GM12875 (cell line): ENCODE data around the gene TOMM6.

Source experiments
- H3K4me3 ChIP-seq: one replicate; pipeline ENCODE4 v1.5.1; 2011; ENCODE audit warnings: low read depth, low read length, control low read depth
- TF ChIP-seq, protein P1 (sequence below): IDR thresholded peaks from 2 replicates; pipeline ENCODE4 v1.5.1; 2011; ENCODE audit warnings: low read depth, mild to moderate bottlenecking, control low read depth, inconsistent platforms, low read length, moderate library complexity, borderline replicate concordance; ENCODE audit not compliant: insufficient read depth

TOMM6 gene

DNA sequence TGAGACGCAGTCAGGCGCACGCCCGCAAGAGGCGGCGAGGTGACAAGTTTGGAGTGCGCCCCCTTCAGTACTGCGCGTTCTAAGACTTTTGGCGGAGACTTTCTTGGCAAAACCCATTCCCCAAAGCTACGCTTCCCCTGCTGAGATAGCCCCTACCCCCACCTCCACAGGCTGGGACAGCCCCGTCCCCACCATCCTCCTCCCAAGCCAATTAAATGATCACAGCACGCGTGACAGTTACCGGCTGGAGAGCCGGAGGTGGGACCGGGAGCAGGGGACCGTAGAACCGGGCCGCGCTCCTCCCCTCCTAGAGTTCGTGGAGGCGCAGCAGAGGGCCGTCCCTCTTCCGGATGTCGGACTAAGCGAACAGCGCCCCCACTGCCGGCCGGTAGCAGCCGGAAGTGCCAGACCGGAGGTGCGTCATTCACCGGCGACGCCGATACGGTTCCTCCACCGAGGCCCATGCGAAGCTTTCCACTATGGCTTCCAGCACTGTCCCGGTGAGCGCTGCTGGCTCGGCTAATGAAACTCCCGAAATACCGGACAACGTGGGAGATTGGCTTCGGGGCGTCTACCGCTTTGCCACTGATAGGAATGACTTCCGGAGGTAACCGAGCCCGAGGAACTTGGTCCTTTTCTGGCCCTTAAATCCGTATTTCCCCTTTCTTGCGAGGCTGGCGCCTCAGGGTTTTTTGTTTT, at the start of gene TOMM6:
TOMM6 (plus strand) TSS at position 476 of the 699 bp plus-strand sequence; CDS start at position 480, 4 bp downstream.
- TF ChIP-seq, protein P1, sequence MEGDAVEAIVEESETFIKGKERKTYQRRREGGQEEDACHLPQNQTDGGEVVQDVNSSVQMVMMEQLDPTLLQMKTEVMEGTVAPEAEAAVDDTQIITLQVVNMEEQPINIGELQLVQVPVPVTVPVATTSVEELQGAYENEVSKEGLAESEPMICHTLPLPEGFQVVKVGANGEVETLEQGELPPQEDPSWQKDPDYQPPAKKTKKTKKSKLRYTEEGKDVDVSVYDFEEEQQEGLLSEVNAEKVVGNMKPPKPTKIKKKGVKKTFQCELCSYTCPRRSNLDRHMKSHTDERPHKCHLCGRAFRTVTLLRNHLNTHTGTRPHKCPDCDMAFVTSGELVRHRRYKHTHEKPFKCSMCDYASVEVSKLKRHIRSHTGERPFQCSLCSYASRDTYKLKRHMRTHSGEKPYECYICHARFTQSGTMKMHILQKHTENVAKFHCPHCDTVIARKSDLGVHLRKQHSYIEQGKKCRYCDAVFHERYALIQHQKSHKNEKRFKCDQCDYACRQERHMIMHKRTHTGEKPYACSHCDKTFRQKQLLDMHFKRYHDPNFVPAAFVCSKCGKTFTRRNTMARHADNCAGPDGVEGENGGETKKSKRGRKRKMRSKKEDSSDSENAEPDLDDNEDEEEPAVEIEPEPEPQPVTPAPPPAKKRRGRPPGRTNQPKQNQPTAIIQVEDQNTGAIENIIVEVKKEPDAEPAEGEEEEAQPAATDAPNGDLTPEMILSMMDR = peak; percentile 91
- peak within 1 kb of the TSS; percentile 66 for H3K4me3 ChIP-seq

DNA sequence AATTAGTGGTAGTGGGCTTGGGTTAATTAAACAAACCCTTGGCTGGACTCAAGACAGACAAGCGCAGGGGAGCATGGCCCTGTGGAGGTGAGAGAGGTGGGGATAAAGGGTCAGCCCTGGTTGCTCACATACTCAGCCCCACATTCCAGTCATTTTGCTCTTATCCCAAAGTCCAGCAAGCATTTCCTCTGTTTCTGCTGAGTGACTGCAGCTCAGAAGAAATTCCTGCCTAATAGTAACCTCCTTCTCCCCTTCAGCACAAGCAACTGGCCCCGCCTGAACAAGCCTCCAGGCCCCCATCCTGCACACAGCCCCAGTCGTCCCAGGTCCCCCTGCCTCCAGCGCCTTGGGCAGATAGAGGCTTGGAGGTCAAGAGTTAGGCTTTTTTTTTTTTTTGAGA, 48.5 kb upstream of the TOMM6 start:
- H3K4me3 ChIP-seq = no peak overlapping the region
- TF ChIP-seq, protein P1 = no peak

DNA sequence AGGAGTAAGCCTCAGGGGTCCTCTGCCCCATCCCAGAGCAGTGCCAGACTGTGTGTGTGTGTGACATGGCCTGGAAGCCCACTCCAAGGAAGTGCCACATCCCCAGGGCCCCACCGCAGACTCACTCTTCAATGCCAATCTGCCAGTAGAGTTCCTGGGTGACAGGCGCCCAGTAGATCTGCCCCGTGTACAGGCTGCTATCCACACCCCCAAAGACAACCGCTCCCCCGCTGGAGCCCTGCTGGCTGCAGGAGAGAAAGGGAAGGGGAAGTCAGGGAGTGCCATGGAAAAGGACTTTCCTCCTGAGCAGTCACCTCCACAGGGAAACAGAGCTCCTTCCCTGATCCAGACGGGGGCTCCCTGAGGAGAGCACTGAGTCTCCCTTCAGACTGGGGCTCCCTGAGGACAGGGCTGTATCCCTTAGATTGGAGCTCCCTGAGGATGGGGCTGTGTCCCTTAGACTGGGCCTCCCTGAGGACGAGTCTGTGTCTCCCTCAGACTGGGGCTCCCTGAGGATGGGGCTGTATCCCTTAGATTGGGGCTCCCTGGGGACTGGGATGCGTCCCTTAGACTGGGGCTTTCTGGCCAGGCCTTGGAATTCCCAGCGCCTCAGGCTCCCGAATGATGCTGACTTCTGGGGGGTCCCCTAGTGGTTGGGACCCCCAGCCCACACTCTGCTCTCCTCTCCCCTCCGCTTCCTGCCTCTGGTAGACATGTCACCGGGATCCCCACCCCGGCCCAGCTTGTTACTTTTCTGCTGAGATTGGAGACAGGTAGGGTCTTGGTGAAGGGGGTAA, 46.9 kb upstream of the TOMM6 start:
- TF ChIP-seq, protein P1 = no peak
- H3K4me3 ChIP-seq = no peak overlapping the region

DNA sequence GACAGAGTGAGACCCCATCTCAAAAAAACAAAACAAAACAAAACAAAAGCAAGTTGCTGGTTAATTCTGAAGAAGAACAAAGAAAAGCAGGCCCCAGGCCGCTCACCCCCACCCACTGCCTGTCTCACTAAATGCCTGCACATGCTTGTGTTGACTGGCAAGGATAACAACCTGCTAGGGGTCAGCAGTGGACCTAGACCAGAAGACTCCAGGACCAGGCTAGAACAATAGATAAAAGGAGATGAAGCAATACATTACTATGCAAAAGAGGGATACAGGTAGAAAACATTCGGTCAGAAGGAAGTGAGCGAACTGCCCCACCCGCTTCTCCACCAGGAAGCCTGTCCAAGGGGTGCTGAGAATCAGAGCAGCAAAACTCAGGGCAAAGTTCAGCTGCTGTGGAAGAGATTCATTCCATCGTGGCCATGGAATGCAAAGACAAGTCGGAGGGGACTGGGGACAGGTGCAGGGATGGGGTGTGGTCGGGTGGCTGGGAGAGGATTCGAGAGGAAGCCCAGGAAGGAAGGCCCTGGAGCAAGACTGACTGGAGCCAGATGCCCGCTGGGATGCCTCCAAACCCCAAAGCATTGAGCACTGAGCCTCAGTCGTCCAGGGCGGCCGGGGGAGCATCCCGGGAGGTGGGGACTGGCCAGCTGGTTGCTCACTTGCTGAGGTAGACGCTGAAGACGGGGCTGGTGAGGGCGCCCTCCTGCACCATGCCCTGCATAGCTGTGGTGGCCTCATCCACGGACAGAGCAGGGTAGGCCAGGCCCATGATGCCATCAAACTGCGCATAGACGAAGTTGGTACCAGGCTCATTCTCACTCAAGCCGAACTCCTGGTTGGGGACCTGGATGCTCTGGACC, 45.6 kb upstream of the TOMM6 start:
- TF ChIP-seq, protein P1 = no peak
- H3K4me3 ChIP-seq = no peak overlapping the region

DNA sequence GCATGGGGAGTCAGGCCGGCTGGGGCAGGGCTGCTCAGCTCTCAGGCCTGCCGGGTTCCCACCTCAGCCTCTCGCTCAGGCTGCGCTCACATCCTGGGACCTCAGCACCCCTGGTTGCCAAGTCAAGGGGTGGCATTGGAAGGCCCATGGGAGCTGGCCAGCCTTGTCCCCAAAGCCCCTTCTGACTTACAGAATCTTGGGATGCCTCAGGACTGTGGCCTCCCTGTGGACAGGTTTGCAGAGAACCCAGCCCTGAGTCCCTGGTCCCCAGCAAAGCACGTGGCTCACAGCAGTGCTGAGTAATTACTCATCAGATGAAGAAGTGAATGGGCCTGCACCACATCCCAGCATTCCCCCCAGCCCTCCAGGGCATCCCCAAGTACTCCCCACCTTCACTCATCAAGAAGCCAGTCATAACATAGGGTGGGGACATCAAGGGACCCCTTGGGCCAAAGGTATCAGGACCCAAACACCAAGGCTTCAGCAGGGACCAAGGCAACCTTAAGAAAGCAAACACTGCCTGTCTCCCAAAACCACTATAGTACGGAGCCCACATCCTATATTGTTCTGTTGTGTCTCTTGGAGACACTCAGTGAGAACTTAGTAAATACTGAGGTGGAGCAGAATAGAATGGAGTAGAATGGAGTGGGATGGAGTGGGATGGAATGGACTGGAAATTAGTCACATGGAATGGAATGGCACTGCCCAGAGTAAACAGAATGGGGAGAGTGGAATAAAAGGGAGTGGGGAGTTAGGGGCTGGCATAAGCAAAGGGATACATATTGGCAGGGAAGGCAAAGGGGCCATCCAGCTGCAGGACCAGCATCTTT, 43.9 kb upstream of the TOMM6 start:
- TF ChIP-seq, protein P1 = no peak
- no peak overlapping the region for H3K4me3 ChIP-seq

DNA sequence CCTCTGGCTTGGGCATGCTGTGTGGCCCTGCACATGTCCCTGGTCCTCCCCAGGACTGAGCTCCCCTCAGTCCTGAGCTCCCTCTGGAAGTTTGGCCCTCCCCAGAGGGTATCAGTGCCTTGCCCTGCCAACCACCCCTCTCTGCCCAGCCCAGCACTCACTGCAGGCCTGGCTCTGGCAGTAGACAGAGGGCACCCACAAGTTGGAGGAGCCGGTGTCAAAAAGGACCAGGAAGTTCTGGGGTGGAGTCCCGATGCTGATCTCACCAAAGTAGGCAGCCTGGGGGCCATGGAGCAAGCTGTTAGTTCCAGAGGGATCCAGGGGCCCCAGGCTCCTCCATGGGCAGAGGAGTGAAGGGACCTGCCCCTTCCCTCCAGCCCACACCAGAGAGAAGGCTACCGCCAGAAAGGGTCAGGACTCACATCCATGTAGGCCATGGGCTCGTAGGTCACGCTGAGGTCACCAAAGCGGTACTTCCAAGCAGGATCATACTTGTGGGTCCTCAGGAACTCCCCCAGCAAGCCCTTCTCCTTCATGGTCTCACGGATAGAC, 43.2 kb upstream of the TOMM6 start:
- no peak overlapping the region for H3K4me3 ChIP-seq
- TF ChIP-seq, protein P1 = no peak
